ENCODE measurements around the gene FAM171A1.
"Not testable (repeated sequence)": the region's sequence is repeated elsewhere in the genome, so short reads cannot be mapped to it uniquely, and the experiment has no call there.

Gene FAM171A1

DNA sequence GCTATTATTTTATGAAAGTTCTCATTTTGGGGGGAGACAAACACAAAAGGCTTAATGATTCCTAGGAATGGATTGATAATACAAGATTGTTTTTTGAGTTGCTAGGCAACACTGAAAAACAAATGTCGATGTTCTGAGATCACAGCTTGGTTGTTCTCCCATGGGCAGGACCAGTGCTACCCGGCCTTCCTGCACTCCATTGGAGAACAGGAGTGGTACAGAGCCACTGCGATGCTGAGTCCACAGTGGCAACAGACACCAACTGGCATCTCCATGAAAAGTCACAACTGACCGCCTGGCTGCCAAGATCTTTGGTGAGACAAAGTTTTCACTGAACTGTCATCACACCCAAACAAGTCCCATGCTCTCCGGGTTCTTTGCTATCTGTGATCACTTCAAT is 133.7 kb downstream of the FAM171A1 start:
- DNase-seq: no peak

DNA sequence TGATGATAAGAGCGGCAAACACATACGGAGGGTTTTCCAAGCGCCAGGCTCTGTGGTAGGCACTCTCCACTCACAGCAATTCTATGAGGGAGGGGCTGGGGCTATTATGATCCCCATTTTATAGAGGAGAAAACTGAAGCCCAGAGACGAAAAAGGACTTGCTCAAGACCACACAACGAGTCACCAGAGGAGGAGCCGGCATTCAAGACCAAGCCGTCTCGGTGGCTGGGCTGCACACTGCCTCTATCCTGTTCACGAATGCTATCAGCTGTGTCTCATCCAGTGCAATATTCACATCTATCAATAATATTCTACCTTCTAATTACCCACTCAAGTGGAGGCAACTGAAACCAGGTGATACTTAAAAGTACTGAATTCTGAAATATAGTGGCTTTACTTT is 134.7 kb downstream of the FAM171A1 start:
- DNase-seq: no peak

GRCh38 chr10:15232279-15232678 is 138.8 kb downstream of the FAM171A1 start:
- DNase-seq: no peak

DNA sequence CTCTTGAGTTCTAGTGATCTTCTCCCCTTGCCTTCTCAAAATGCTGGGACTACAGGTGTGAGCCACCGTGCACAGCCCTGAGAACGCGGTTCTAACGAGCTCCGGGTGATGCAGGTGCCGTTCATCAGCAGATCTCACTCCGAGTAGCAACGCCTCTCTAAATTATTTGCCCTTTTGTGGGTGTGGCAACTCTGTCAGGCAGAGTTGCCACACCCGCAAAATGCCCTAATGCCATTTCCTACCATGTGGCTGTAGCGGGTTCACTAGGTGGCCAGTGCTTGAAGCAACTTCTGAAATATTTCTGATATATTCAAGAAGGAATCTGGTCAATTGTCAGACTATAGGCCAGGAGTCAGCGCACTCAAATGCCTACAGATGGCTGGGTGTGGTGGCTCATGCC is 139.7 kb downstream of the FAM171A1 start:
- DNase-seq: no peak

DNA sequence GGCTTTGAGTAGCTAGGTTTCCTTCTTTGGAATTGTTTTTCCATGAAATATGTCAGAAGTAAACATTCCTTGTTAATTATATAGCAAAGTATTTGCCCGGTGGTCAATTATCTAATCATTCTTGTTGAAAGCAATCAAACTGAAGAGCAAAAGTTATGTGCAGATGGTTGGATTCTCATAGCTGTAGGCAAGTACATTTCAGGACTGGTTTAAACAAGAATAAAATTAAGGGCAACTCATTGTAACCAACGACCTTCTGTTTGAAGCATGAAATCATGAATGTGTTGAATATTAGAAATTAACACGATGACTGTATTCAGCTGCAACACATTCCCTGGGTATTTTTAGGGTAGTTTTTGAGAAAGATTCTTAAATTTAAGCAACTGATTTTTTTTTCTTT is 140.8 kb downstream of the FAM171A1 start:
- DNase-seq: no peak

GRCh38 chr10:15229268-15229667 is 141.8 kb downstream of the FAM171A1 start:
- no peak for DNase-seq

DNA sequence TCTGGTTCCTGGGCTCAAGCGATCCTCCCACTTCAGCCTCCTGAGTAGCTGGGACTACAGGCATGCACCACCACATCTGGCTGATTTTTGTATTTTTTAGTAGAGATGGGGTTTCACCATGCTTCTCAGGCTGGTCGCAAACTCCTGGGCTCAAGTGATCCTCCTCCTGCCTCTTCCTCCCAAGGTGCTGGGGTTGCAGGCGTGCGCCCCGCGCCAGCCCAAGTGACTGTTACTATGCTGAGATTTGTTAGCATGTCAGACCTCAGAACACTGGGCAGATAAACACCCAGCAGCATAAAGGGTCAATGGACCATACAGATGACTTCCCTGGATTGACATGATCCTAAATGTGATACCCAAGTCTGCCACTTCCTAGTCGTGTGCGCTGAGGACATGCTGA is 142.7 kb downstream of the FAM171A1 start:
- DNase-seq: no peak

- no peak for DNase-seq
Observed at GRCh38 chr10:15227611-15228372, 143.3 kb downstream of the FAM171A1 start.

DNA sequence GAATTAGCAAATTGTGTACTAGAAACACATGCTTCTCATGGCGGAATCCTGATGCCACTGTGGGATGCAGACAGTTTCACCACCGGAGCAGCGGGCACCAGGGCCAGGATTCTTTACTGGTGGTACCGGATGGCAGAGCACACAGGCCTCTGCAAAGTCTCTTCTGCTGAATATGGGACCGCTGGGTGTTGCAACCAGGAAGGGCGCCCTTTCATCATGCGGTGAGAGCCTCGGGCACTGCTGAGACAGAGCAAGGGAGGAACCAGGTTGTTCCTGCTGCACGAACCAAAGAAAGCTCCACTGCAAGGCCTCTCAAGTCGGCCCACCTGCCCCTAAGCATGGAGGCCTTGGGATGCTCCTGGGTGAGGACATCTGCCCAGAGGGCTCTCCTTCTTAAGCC is 145.6 kb downstream of the FAM171A1 start:
- DNase-seq: no peak

DNA sequence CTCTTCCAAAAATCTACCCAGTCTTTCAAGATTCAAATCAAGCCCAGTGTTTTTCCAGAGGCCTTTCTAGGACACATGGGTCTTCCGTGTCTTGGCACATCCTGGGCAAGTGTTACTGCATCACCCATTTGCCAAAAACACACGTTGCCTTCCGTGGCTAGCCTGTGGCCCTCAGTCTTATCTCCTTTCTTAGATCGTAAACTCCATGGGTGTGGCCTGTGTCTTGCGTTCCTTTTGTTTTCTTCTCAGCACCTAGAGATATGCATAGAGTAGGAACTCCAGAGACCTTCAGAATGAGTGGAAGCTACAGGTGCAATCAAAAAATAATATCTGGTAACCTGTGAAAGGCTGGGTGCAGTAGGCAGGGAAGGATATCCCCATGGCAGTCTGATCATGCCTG is 146.1 kb downstream of the FAM171A1 start:
- DNase-seq: no peak

DNA sequence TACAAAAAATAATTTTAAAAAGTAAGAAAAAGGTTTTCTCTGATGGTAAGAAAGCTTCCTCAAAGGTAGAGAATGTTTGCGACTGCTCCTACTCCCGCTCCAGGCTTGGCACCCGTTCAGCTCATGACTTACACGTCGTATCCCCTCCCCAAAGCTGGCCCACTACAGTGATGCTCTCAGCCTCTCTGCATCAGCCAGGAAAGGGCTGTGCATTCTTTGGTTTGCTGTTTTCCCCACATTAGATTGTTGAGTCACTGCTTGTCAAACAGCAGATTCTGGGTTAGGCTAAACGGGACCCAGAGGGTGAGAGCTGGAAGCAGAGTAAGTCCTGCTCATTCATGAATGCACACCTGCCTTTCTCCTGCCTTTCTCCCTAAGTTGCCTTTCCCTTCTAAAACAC is 147.9 kb downstream of the FAM171A1 start:
- no peak for DNase-seq

- no peak for DNase-seq
Observed at GRCh38 chr10:15222511-15222910, 148.6 kb downstream of the FAM171A1 start.

GRCh38 chr10:15220445-15220844 is 150.6 kb downstream of the FAM171A1 start:
- DNase-seq: no peak

GRCh38 chr10:15216700-15217099 is 154.4 kb downstream of the FAM171A1 start:
- no peak for DNase-seq

DNA sequence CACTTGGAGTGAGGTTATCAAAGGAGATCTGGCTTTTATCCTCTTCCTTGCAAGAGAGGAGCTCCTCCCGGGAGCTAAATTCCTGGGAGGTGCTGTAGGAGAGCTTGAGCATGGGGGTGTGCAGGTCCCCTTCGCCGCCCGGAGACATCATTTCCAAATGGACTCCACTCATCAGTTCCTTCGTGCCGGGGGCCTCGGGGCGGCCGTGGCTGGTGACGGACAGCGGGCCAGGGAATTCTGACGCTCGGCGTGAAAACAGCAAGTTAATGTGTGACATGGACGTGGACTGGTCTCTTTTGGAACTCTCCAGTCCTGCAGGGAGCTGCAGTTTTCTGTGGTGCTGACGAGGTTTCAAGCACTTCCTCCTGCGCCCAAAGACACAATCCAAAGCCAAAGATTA is 156.9 kb downstream of the FAM171A1 start:
- no peak for DNase-seq

DNA sequence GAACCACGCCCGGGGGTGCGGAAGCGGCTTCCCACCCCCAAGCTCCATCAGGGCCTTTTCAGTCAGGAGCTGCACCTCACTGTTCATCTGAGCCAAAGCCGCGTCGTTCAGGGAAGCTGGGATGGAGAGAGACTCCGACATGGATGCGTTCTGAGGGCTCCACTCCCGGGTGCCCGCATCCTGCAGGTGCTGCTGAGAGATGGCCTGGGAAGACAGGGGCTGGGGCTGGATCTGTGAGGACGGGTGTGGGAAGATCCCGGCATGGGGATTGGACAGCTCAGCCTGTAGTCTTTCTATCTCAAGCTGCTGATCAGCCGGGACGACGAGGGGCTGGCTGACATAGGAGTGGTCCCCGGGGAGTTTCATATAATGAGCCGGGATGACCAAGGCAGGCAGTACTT is 157.6 kb downstream of the FAM171A1 start:
- no peak for DNase-seq

DNA sequence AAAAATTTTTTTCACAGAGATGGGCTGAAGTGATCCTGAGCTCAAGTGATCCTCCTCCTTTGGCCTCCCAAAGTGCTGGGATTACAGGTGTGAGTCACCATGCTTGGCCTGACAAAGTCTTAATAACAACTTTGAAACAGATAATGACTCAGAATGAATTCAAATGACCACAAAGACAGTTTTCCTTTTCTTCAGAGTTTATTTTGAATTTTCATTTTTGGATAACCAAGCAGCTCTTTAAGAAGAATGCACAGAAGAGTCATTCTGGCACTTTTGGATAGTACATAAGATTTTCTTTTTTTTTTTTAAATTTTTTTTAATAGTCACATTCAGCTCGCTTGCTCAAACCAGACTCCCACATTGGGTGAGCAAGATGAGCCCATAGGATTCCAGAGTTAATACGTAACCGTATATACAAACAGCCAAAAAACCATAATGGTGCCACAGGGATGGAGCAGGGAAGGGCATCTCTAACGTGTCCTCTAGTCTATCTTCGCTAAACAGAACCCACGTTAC is 159.6 kb downstream of the FAM171A1 start:
- no peak for DNase-seq

GRCh38 chr10:15210521-15210920 is 160.6 kb downstream of the FAM171A1 start:
- DNase-seq: no peak

DNA sequence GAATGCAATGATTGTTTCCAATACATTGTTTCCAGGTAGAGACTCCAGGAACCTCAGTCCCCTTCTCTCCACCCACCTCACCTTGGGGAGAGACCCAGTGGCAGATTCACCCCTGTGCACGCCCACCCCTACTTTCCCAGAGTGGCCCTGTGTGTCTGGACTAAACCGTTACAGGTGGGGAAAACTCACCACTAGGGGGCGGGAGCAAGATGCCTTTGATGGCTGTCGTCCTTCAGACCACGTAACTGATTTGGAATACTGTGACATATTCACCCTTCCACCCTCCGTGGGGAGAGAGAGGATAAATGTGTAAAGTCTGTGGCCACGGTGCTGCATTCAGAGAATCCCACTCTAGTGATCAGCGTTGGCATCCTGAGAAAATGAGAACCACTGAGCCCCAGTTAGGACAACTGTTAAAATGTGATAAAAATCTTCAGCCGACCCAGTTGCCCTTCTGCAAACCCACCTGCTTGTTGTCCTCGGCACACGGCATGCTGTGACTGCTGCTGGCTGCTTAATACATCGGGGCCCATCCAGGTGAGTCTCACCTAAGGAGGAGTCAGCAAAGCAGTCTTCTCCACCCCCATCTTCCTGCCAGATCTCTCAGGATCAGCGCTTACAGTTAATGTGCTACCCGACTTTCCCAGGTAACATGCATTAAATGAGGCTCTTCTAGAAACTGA is 161.1 kb downstream of the FAM171A1 start:
- DNase-seq: peak; percentile 37

DNA sequence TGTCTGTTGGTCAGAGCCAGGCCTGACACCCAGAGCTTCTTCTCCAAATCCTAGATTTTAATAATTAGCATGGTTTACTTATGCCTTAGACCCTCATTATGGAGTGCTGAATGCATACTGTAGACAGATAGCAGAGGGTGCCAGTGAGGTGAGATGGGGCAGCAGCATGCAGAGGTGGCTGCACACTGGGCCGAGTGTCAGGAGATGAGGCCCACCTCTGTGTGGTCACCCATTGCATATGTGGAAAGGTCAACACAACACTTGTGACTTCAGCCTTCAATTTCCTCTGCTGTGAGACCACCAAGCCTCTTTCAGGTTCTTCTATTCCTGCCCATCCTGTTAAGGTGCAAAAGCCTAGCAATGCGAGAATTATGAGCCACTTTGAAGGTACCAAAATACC is 162.9 kb downstream of the FAM171A1 start:
- no peak for DNase-seq

DNA sequence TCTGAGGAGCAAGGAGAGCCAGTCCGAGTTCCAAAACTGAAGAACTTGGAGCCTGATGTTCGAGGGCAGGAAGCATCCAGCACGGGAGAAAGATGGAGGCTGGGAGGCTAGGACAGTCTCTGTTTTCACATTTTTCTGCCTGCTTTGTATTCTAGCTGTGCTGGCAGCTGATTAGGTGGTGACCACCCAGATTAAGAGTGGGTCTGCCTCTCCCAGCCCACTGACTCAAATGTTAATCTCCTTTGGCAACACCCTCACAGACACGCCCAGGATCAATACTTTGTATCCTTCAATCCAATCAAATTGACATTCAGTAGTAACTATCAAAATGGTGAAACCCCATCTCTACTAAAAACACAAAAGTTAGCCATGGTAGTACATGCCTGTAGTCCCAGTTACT is 163.7 kb downstream of the FAM171A1 start:
- DNase-seq: not testable (repeated sequence)

DNA sequence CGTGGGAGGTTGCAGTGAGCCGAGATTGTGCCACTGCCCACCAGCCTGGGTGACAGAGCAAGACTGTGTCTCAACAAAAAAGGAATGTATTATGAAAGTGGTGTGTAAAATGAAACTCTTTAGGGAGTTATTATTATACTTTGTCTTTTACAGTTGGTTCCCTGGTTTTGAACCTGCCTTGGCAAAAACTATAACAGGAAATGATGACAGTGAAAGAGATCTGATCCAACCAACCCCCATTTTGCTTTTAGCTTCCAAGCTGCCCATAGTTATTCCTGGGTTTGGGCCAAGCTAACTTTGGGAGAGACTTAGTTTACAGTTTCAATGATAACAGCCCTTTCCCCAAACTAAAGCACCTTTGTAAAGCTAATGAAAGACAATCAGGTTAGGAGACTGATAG is 168.4 kb downstream of the FAM171A1 start:
- no peak for DNase-seq

GRCh38 chr10:15202301-15202621 is 168.8 kb downstream of the FAM171A1 start:
- DNase-seq: not testable (repeated sequence)

- no peak for DNase-seq
Observed at GRCh38 chr10:15201589-15202300, 169.3 kb downstream of the FAM171A1 start.
